ENCODE results near the gene GNA15.
"Not testable (repeated sequence)": the region's sequence is repeated elsewhere in the genome, so short reads cannot be mapped to it uniquely, and the experiment has no call there.

GNA15 gene

GRCh38 chr19:3149526-3150505 lies 14.0 kb downstream of the GNA15 start:
- DNase-seq (ENCODE audit: low read depth), result no peak

- DNase-seq (ENCODE audit: low read depth), result no peak
These were observed 15.0 kb downstream of the GNA15 start for GRCh38 chr19:3150739-3151329.

- DNase-seq (ENCODE audit: low read depth), result no peak
These were observed 16.0 kb downstream of the GNA15 start for GRCh38 chr19:3151563-3152418.

GRCh38 chr19:3152419-3152780 lies 16.6 kb downstream of the GNA15 start:
- no peak for DNase-seq (ENCODE audit: low read depth)

GRCh38 chr19:3153286-3154230 lies 17.7 kb downstream of the GNA15 start:
- no peak for DNase-seq (ENCODE audit: low read depth)

GRCh38 chr19:3154447-3154846 lies 18.6 kb downstream of the GNA15 start:
- not testable (repeated sequence) for DNase-seq (ENCODE audit: low read depth)

- peak; percentile 86 for DNase-seq (ENCODE audit: low read depth)
These were observed 19.3 kb downstream of the GNA15 start for GRCh38 chr19:3154957-3155736.

GRCh38 chr19:3157096-3157845 lies 21.4 kb downstream of the GNA15 start:
- DNase-seq (ENCODE audit: low read depth), result no peak

GRCh38 chr19:3159565-3159964 lies 23.7 kb downstream of the GNA15 start:
- DNase-seq (ENCODE audit: low read depth), result no peak

- DNase-seq (ENCODE audit: low read depth), result no peak
These were observed 24.4 kb downstream of the GNA15 start for GRCh38 chr19:3160219-3160618.

- DNase-seq (ENCODE audit: low read depth), result no peak
These were observed 25.6 kb downstream of the GNA15 start for GRCh38 chr19:3161453-3161852.

- DNase-seq (ENCODE audit: low read depth), result no peak
These were observed 26.8 kb downstream of the GNA15 start for GRCh38 chr19:3162418-3163229.

GRCh38 chr19:3163230-3163886 lies 27.5 kb downstream of the GNA15 start:
- DNase-seq (ENCODE audit: low read depth), result peak; percentile 69

- no peak for DNase-seq (ENCODE audit: low read depth)
These were observed 28.1 kb downstream of the GNA15 start for GRCh38 chr19:3163943-3164342.

GRCh38 chr19:3167533-3168272 lies 31.9 kb downstream of the GNA15 start:
- no peak for DNase-seq (ENCODE audit: low read depth)

- DNase-seq (ENCODE audit: low read depth), result no peak
These were observed 36.2 kb downstream of the GNA15 start for GRCh38 chr19:3171894-3172672.

GRCh38 chr19:3172673-3173000 lies 36.8 kb downstream of the GNA15 start:
- DNase-seq (ENCODE audit: low read depth), result not testable (repeated sequence)

Data from stimulated activated CD4-positive, alpha-beta T cell treated with anti-CD3 and anti-CD28 coated beads, Interleukin-2, amount 100 ng/mL, for 4 hours (primary cell).